CD4-positive, alpha-beta T cell treated with Interleukin-10 for 1 hour (primary cell): Measurements from ENCODE around the gene CHN2.

Experiments
- DNase-seq: peaks from one replicate; pipeline ENCODE4 v3.0.0-alpha.2; 2020

CHN2 gene

DNA sequence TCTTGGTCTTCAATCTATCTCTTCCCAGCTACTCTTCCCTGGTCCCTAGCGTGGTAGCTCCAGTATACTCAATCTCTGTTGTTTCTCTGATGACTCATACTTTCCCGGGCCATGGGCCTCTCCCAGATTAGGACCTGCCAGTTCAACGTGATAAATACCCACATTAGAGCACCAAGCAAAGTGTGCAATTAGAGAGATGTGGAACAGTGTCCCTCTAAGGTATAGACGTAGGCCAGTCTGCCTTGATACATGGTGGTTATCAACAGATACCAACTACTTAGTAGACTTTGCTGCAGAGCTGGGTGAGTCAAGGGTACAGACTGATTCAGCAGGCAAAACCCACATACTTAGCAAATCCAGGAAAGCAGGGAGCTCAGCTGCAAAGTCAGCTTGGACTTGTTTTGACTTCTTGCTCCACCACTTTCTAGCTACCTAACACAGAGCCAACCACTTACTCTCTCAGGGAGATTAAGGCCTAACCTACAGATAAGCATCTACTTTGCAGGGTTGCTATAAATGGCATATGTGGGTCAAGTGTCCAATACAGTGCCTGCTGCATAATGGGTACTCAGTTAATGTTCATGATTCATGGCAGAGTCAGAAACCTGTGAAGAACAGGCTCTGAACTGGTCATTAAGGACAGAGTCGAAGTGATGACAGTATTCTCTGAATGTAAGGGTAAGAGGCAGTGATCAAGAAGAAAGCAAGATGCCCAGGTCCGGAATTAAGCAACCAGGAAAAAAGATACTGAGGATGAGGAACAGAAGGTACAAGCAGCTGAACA, 176.1 kb downstream of the CHN2 start:
- no peak for DNase-seq

DNA sequence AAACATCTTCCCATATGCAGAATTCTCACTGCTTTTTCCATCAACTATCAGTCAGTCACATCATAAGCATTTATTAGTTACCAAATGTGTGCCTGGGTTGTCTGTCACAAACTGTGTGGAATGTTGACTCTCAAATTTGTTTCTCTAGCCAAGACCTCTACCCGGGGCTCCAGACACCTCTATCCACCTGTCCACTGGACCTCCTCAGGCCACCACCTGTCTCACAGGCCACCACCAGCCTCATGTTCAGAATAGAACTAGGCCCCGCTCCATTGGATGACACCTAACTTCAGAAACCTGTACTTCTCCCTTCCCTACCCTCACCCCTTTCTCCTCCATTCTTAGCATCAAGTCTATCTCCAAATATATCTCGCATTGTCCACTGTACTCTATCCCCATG, 176.9 kb downstream of the CHN2 start:
- DNase-seq, result no peak

DNA sequence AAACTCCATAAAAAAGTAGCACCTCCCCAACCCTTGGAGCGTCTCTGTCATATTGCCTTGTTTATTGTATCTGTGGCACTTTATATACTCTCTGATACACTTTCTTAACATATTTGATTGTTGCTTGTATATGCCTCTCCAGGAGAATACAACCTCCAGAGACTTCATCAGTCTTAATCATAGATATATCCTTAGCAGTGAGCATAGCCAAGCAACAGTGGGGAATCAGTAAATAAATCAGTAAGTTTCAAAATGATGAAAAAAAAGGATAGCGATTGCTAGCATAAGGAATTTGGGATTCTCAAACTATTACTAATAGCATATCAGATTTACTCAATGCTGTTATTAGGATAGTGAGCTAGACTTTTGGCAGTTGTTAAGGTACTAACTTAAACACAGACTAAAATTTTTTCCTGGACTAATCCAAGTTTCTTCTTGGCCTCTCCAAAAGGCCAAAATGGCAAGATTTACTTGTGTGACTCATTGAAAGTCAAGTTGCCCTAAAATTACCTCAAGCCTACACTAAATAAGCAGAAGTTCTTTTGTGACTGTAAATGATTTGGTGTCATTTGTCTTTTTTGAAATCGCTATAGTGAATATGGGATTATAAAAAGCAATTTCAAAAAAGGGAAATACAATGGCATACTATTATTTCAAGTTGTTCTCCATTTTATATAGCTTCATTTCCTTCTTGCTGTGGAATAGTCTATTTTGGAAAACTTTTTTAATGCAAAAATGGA, 177.9 kb downstream of the CHN2 start:
- DNase-seq, result no peak

DNA sequence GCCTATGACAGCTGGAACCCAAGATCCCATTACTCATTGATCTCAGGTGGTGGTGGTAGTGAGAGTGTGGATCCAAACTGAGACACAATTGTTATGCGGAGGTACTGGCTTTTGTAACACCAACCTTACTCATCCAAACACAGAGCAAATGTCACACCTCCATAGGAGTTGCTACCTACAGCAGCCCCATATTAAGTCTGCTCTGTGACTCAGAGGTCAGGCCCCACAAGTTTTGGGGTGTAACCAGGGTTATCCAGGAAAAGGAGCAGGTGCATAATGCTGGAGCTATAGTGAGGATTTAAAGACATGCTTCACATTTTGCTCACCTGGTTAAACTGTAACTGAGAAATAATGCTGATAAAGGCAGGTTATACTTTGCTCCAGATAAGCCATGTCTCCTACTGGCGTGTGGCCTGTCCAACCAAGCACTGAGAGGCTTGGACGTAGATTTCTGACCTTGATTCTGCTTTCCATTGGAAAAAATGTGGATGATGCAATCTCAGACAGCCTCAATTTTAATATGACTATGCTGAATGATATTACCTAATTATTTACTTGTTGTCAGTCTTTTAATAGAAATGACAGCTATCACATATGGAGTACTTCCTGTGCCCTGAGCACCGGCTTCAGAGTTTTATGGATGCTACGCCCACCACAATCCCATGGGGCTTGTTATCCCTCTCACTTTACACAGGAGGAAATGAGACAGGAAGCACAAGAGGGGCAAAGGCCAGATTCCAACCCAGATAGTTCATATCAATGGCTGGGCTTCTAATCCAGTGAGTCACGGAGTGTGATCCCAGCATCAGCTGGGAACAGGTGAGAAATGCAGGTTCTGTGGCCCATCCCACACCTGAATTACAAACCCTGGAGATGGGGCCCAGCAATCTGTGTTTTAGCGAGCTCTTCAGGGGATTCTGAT, 181.3 kb downstream of the CHN2 start:
- no peak for DNase-seq

DNA sequence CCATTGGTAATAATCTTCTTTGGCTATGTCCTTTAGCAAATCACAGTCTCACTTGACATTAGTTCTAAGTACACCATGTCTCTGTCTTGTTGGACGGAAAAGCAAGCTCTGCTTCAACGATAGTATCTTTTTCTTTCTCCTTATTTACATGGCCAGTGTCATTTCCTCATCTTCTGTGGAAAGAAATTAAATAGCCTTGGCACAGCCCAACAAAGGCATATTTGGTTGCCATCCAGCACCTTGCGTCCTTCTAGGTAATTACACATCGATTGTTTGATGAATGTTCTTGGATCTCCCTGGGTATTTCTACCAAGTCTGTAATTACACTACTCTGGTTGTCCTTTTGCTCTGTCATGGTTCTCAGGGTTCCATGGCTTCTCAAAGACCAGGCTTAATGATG, 183.1 kb downstream of the CHN2 start:
- DNase-seq, result no peak

DNA sequence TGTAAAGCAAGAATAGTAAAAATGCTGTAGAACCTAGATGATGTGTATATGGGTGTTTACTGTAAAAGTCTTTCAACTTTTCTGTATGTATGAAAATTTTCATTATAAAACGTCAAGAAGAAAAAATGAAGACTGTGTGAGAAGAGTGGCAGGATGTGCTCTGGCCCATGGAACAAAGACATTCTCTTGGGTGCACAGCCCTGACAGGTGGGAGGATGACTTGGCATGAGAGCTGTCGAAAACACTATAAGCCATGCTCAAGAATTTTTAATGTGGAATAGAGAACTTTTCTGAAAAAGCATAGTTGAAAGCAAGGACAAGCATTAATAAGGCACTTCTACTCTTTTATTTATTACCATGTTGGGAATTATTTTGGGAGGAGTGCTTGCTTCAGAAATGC, 185.0 kb downstream of the CHN2 start:
- DNase-seq, result no peak

DNA sequence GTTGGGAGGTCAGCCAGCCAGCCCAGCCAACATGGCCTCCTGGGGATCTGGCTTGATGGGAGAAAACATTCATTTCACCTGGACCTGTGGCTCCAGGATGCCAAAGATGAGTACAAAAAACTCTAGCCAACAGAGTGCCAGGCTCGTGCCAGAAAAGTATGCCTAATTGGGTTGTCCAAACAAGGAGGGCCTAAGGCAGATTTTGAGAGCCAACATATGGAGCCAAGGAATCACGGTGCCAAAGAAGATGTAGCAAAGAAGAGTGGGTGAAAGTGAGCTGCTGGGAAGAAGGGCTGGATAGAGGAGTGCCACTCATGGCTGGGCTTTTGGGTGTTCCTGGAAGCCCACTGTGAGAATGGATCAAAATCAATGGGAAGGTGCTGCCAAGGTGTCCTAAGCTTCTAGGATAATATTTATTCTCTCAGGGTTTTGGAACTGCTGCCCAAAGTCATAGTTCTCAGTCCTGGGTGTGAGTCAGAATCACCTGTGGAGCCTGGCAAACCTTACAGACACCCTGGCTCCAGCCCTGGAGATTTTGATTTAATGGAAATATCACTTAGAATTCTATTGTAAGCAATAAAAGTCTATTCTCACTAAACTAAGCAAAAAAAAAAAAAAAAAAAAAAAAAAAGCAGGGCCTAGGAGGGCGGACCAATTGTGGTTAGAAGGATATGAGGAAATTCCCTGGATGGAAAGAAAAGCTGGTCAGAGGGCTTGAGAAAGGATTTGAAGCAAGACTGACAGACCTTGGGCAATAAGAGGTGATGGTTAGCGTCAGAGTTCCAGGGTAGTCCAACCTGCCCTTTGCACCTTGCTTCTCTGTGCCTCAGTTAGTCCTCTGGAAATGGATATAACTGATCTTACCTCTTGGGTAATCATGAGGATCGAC, 186.9 kb downstream of the CHN2 start:
- DNase-seq, result no peak

DNA sequence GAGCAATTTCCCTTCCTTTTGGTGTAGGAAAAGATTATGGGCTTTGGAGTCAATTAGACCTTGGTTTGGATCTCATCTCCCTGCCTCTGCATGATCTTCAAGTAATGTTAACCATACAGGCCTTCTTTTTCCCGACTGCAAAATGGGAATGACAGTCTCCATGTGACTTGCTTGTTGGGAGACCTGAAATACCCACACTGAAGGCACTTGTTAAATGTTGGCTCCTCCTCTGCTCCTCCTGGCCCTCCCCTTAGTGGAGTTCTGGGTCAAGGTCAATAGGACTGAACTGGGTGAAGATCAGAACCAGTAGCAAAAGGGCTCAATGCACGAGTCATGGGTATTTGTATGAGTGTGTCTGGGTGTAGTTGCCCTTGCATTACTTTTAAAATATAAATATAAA, 189.7 kb downstream of the CHN2 start:
- DNase-seq, result no peak

DNA sequence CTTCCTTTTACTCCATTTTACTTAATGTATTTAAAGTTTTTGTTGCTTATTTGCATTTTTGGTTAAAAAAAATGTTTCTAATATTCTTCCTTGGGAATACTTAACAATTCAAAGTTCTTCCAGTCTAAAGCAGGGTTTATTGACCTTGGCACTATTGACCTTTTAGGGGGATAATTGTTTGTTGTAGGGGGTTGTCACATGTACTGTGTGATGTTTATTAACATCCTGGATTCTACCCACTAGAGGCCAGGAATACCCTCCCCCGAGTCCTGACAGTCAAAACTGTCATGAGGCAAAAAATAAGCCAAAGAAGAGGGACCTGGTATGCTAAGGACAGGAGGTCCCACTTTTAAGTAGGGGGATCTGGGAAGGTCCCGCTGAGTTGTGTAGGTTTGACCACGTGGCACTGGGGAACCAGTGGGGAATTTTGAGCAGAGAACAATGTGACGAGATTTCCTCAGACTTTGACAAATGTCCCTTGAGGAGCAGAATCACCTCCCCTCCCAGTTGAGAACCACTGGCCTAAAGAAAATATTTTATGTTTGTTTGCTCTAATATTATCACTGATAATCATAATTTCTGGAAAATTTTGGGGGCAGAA, 190.7 kb downstream of the CHN2 start:
- no peak for DNase-seq

DNA sequence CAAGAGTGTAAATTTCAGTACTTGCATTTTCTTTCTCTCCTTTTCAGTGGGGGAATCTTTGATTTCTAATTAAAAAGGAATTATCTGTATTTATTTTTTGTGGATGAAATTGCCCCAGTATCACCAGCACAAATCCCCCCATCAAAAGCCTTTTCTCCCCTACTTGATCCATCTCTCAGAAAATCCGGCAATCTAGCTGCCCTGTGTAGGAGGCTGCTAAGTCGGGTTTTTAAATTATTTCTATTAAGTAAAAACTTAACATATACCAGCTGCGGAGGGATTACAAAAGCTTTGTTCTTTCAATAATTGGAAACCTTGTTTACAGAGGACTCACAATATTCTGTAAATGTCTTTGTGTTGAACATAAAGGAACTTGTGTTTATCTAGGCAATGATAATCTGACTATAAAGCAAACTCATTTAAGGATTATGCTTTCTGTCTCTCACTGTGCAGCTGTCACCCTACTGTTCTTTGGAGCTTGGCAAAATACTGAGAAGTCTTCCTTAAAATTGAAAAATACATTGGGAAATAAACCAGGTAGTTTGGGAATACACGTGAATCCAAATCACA, 191.7 kb downstream of the CHN2 start:
- DNase-seq, result no peak

DNA sequence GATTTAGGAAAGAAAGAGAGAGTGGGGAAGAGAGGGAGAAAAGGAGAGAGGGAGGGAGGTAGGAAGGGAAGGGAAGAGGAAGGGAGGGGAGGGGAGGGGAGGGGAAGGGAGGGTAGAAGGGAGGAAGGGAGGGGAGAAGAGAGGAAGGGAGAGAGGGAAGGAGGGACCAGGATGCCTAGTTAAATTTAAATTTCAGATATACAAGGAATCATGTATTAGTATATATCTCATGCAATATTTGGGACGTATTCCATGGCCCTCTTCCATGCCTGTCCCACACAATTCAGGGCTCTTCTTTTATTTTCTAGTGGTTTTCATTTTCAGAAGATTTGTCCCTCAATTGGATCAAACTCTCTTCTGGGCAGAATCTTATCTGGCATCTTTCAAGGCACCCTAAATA, 196.7 kb downstream of the CHN2 start:
- DNase-seq, result no peak

DNA sequence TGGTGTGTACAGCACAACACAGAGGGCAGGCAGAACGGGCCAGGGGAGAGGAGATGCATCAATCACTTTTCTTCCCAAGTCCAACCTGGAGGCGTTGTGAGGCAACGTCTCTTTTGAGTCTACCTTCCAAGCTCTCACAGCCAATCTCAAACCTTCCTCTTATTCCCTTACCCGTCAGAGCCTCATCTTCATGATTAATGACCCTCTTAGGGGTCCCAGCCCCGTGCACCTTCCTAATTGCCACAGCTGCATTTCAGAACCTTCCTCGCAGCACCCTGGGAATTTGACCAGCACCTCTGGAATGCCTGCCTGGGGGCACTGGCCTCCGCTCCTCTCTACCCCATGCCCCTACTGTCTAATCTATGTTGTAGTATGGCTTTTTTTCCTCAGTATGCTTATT, 199.7 kb downstream of the CHN2 start:
- DNase-seq, result no peak

DNA sequence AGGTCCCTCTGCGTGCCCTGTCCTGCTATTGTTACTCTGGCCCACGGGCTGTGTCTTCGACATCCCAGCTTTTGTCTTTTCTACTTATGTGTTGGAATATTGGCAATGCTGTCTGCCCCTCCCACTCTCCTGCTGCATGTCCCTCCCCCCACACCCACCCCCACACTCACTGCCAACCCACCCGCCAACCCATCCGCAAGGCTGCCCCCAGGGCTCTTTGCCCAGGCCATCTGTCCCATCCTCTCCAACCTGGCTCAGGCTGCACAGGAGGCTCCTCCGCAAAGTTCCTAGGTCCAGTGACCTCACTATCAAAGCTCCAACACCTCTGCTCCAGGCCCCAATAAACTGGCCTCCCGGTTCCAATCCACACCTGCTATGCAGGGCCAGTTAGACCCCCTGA, 202.0 kb downstream of the CHN2 start:
- no peak for DNase-seq

DNA sequence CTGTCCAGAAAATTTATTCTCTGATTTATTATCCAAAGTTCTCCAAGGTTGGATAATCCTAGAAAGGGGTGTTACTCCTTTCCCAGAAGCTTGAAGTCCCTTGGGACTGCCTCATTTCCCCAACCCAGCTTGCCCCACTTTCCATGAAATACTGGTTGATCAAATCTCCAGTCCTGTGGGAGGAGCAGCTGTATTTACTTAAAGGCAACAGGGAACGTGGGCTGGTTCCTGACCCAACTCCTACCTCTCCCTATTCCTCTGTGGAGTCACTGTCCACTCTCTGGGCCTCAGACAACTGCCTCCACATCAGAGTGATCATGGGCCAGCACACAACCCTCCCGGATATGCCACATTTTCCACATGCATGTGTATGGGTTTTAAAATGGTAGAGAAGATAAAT, 202.8 kb downstream of the CHN2 start:
- DNase-seq, result no peak

DNA sequence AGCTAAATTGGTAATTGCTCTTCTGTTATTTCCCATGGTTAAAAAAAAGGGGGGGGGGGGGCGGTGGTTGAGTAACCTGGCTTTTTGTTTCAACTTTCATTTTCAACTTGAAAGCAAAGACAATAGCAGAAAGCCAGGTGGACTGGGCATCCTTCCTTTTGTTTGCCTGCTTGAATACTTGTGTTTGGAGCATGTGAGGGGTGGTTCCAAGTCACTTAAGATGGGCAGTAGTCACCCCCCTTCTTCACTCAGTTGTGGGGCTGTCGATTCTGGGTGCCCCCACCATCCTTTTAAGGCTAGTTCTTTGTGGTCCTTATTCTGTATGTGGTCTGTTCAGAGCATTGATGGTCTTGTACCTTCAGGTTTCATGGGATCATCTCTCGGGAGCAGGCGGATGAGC, 203.4 kb downstream of the CHN2 start:
- no peak for DNase-seq

DNA sequence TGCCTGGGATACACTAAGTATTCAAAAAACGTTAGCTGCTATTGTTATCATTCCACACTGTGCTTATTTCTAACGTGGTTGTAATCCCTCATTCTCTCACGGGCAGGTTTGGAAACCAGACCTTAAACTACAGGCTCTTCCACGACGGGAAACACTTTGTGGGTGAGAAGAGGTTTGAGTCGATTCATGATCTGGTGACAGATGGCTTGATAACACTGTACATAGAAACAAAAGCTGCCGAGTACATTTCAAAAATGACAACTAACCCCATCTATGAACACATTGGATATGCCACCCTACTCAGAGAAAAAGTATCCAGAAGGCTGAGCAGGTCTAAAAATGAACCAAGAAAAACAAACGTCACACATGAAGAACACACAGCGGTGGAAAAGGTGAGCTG, 205.9 kb downstream of the CHN2 start:
- DNase-seq, result no peak

DNA sequence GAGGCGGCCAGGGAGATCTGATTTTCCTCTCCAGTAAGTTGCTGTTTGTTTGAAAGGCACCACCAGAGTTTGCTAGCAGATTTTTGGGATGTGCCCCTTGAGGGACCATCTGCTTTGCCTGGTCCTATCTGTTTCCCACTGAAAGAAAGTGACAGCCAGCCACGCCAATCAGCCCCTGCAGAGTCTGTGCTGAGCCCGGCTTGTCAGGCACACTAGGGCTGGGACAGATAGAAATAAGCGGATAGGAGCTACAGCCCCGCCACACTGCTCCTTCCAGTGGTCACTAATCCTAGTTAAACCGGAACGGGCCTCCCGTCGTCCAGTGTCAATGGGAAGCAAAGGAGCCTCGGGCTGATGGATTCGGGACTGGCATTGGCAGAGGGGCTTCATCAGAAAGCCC, 207.2 kb downstream of the CHN2 start:
- no peak for DNase-seq

DNA sequence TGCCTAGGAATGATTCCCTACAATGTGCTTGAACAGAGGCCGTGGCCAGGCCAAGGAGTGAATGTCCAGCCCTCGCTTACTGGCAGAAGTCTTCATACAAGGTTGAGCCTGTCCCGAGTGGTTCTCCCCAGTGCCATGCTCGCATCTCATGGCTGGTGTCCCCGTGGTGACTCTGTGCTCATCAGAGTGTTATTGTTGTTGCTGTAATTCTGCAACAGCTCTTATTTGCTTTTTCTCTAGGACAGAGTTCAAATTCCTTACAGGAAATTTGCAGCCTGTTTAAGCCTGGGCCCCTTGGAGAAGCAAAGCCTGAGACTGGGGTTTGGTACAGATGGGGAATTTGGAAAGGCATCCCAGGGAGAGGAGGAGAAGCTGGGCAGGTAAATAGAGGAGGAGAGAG, 211.3 kb downstream of the CHN2 start:
- DNase-seq, result no peak

DNA sequence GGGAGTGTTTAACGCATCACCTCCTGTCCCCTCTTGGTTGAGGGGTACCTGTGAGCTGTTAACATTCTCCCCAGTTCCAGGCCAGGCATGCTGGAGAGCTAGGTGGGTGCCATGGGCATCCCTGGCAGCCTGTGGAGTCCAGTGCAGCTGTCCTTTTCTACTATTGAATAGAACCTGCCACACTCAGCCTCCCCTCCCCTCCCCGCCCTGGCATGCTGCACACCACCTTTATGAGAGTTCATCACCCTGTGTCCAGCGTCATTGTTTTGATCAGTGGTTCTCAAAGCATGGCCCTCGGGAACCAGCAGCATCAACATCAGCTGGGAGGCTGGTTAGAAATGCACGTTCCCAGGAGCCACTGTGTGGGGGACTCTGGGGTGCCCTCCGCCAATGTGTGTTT, 211.8 kb downstream of the CHN2 start:
- no peak for DNase-seq

DNA sequence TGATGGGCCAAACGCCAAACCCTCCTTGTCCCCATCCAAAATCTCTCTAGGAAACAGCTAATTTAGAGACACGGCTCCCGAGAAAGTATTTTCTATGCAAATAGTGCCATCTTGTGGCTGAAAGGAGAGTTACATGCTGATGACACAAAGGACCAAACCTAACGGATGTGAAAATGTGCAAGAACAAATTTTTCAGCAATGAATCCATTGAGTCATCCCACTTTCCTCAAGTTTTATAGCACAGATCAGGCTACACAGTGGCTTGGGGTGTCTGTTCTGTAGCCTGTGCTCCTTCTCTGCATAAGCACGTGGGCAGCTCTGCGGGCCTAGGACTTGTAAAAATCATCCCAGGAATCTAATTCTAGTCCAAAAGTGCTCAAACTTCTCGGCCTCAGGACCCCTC, 214.3 kb downstream of the CHN2 start:
- peak; percentile 75 for DNase-seq

DNA sequence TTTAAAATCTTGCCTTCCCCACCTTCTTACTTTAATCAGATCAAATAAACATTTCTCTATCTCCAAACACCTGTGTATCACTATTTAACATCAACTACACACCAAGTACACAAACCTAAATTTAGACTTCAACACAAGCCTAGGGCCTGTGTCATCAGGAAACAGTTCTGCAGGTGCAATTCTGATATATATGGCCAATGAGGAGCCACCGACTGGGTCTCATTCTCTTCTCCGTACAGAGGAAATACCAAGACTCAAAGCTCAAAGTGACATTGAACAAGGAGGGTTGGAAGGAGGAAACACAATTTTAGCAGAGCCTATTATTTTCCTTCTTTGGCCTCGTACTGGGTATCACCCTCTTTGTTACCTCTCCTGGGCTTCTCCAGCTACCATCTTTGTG, 216.4 kb downstream of the CHN2 start:
- DNase-seq, result no peak

DNA sequence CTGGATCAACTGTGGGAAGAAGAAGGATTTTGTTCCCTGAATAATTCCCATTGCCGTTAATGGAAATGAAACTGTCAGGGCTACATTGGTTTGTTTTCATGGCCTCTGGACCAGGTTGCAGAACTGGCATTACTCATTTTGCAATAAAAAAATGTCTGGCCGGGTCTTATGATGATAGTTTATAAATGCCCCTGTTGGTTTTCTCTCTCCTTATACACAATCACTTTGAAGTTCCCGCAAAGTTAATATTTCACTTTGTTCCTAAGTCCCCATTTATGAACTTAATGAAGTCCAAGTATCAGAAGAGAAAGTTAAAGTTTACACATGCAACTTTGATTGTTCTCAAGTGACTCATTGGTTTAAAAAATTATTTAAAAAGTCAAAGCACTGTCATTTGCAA, 218.3 kb downstream of the CHN2 start:
- DNase-seq, result no peak
